IMR-90 (cell line): ENCODE results near the gene LRRC8B. TPM values are rescaled to one million over a fixed set of nuclear protein-coding genes. Genes with fewer than 3 reads are reported as not detected.

Experiments used
- ATAC-seq: fragments of 200-7000 bp; cut with Tn5 transposase; 2 replicates; pipeline ENCODE4 v1.9.1; 2020; ENCODE audit warnings: low read depth, mild to moderate bottlenecking, moderate library complexity
- BruUV-seq: library from RNA; stranded (reverse); fragments of 400-500 nt; replicated peaks from 2 replicates; lab custom pipeline; 2021; lab: Mats Ljungman, UMichigan
- CTCF ChIA-PET: fragments of 300-600 bp; formaldehyde crosslinking; extraction: SDS; loops from one replicate; lab custom pipeline; 2021; ENCODE audit warnings: antibody characterized with exemption; lab: Yijun Ruan, JAX
- POLR2A ChIA-PET: fragments of 300-600 bp; sonication (Branson Sonifier 250); formaldehyde crosslinking; loops from one replicate; lab custom pipeline; 2022; ENCODE audit warnings: antibody characterized with exemption; ENCODE audit not compliant: unreplicated experiment; lab: Charles Lee
- DNase-seq: peaks from one replicate; pipeline ENCODE4 v3.0.0; 2013
- H2AFZ ChIP-seq: replicated peaks from 2 replicates; pipeline ENCODE3; 2013; ENCODE audit warnings: low read length, mild to moderate bottlenecking; ENCODE audit not compliant: poor library complexity
- H2AK5ac ChIP-seq: 2 replicates; pipeline ENCODE4 v1.6.1; 2013; ENCODE audit warnings: low read depth, low read length, inconsistent platforms
- H2AK9ac ChIP-seq: replicated peaks from 2 replicates; pipeline ENCODE3; 2013; ENCODE audit warnings: mild to moderate bottlenecking, low read depth, low read length, moderate library complexity; ENCODE audit not compliant: poor library complexity
- H2BK120ac ChIP-seq: 2 replicates; pipeline ENCODE4 v1.6.1; 2013; ENCODE audit warnings: low read depth, low read length, inconsistent platforms
- H2BK15ac ChIP-seq: 3 replicates; pipeline ENCODE4 v1.6.1; 2013; ENCODE audit warnings: low read depth, low read length, inconsistent platforms
- H2BK20ac ChIP-seq: 2 replicates; pipeline ENCODE4 v1.6.1; 2013; ENCODE audit warnings: low read depth, mild to moderate bottlenecking, inconsistent platforms, low read length, moderate library complexity
- H2BK5ac ChIP-seq: 2 replicates; pipeline ENCODE4 v1.6.1; 2013; ENCODE audit warnings: mild to moderate bottlenecking, low read depth, low read length, inconsistent platforms; ENCODE audit not compliant: poor library complexity, severe bottlenecking
- H3K14ac ChIP-seq: replicated peaks from 2 replicates; pipeline ENCODE4 v1.6.1; 2013; ENCODE audit warnings: low read depth, low read length, inconsistent platforms
- H3K18ac ChIP-seq: 2 replicates; pipeline ENCODE4 v1.6.1; 2013; ENCODE audit warnings: low read depth, low read length, control low read depth
- H3K23ac ChIP-seq: 2 replicates; pipeline ENCODE4 v1.6.1; 2013; ENCODE audit warnings: low read depth, low read length, inconsistent platforms
- H3K27ac ChIP-seq: 2 replicates; pipeline ENCODE4 v1.5.1; 2013; ENCODE audit warnings: mild to moderate bottlenecking, control low read depth, low read length; ENCODE audit not compliant: insufficient read depth
- H3K27me3 ChIP-seq: 2 replicates; pipeline ENCODE4 v1.6.1; 2013; ENCODE audit warnings: low read length; ENCODE audit not compliant: control insufficient read depth, insufficient read depth
- H3K36me3 ChIP-seq: 2 replicates; pipeline ENCODE4 v1.6.1; 2013; ENCODE audit warnings: low read length, mixed read lengths; ENCODE audit not compliant: control insufficient read depth, insufficient read depth
- H3K4ac ChIP-seq: 2 replicates; pipeline ENCODE4 v1.6.1; 2013; ENCODE audit warnings: low read depth, low read length, inconsistent platforms
- H3K4me1 ChIP-seq: 2 replicates; pipeline ENCODE4 v1.6.1; 2013; ENCODE audit warnings: low read length, mixed read lengths; ENCODE audit not compliant: control insufficient read depth, insufficient read depth
- H3K4me2 ChIP-seq: 2 replicates; pipeline ENCODE4 v1.6.1; 2013; ENCODE audit warnings: low read depth, mild to moderate bottlenecking, control low read depth, low read length, moderate library complexity
- H3K4me3 ChIP-seq: 2 replicates; pipeline ENCODE4 v1.5.1; 2013; ENCODE audit warnings: low read depth, mild to moderate bottlenecking, control low read depth, low read length, moderate library complexity; ENCODE audit not compliant: insufficient read depth
- H3K56ac ChIP-seq: 2 replicates; pipeline ENCODE4 v1.6.1; 2013; ENCODE audit warnings: low read length, inconsistent platforms; ENCODE audit not compliant: insufficient read depth; ENCODE audit errors: extremely low read depth
- H3K79me1 ChIP-seq, 2 experiments: 2 replicates each; pipeline ENCODE4 v1.6.1; 2013; ENCODE audit warnings: low read length in 2 of 2, inconsistent platforms in 1 of 2, low read depth in 1 of 2
- H3K9ac ChIP-seq: 2 replicates; pipeline ENCODE4 v1.6.1; 2013; ENCODE audit warnings: low read depth, low read length, control low read depth
- H3K9me1 ChIP-seq: 2 replicates; pipeline ENCODE4 v1.6.1; 2013; ENCODE audit warnings: low read length, inconsistent platforms; ENCODE audit not compliant: insufficient read depth
- H3K9me3 ChIP-seq: 2 replicates; pipeline ENCODE4 v1.6.1; 2013; ENCODE audit warnings: low read length; ENCODE audit not compliant: control insufficient read depth, insufficient read depth
- H4K20me1 ChIP-seq: 2 replicates; pipeline ENCODE4 v1.6.1; 2013; ENCODE audit warnings: low read length, inconsistent platforms; ENCODE audit not compliant: insufficient read depth
- H4K5ac ChIP-seq: 2 replicates; pipeline ENCODE4 v1.6.1; 2013; ENCODE audit warnings: mild to moderate bottlenecking, low read depth, low read length, control low read depth
- H4K8ac ChIP-seq, 2 experiments: 2 replicates each; pipeline ENCODE4 v1.6.1; 2013; ENCODE audit warnings: low read depth in 2 of 2, low read length in 2 of 2, control low read depth in 1 of 2, inconsistent platforms in 1 of 2
- H4K91ac ChIP-seq: 2 replicates; pipeline ENCODE4 v1.6.1; 2013; ENCODE audit warnings: low read depth, low read length, inconsistent platforms; ENCODE audit not compliant: insufficient read depth
- BHLHE40 ChIP-seq: fragments of 150-350 bp; IDR thresholded peaks from 2 replicates; pipeline ENCODE4 v1.6.1; 2016; ENCODE audit warnings: mild to moderate bottlenecking, low read depth, low read length
- CEBPB ChIP-seq: IDR thresholded peaks from 2 replicates; pipeline ENCODE4 v1.6.1; 2012; ENCODE audit warnings: low read depth, low read length, improper control_type of control experiment
- CHD1 ChIP-seq: IDR thresholded peaks from 2 replicates; pipeline ENCODE4 v1.6.1; 2012; ENCODE audit warnings: low read depth, low read length, improper control_type of control experiment
- MAFK ChIP-seq: IDR thresholded peaks from 2 replicates; pipeline ENCODE4 v1.6.1; 2012; ENCODE audit warnings: low read depth, low read length, improper control_type of control experiment
- MXI1 ChIP-seq: IDR thresholded peaks from 2 replicates; pipeline ENCODE4 v1.6.1; 2012; ENCODE audit warnings: low read depth, mild to moderate bottlenecking, low read length, moderate library complexity, borderline replicate concordance
- POLR2A ChIP-seq: IDR thresholded peaks from 2 replicates; pipeline ENCODE4 v1.6.1; 2012; ENCODE audit warnings: mild to moderate bottlenecking, low read depth, low read length
- RAD21 ChIP-seq: IDR thresholded peaks from 2 replicates; pipeline ENCODE4 v1.6.1; 2012; ENCODE audit warnings: low read length, improper control_type of control experiment
- WGBS, 2 experiments: methylation state at CpG; one replicate each; pipeline versions ENCODE4 v1.1.5 to v1.1.7; 2013; ENCODE audit warnings: missing lambda C conversion rate in 2 of 2; ENCODE audit not compliant: insufficient read length in 1 of 2; ENCODE audit errors: extremely low coverage in 2 of 2; 5-methylcytosine and 5-hydroxymethylcytosine counted together
- dilution Hi-C: fragments of 300-500 bp; cut with HindIII; formaldehyde crosslinking; loops from one replicate; pipeline ENCODE4 v1.14.3; 2018; ENCODE audit warnings: low sequenced_read_pairs; ENCODE audit not compliant: unreplicated experiment
- in situ Hi-C: fragments of 300-500 bp; cut with MboI; formaldehyde crosslinking; loops from 3 replicates; pipeline ENCODE4 v1.14.3; 2019; ENCODE audit warnings: low sequenced_read_pairs, inconsistent platforms, mixed read lengths
- intact Hi-C: fragments of 100-400 bp; cut with micrococcal nuclease; formaldehyde crosslinking; loops from 2 replicates; pipeline ENCODE4 v1.10.0; 2022
- polyA plus RNA-seq, 3 experiments: library from polyadenylated mRNA; depleted of rRNA; stranded (reverse); fragments of >200 nt; gene quantifications; 2 replicates each; pipeline ENCODE4 v1.2.3, GENCODE V29; 2012; ENCODE audit warnings: low replicate concordance in 1 of 3
- total RNA-seq: library from RNA; depleted of rRNA; stranded (reverse); fragments of >200 nt; gene quantifications from 2 replicates; pipeline ENCODE4 v1.2.3, GENCODE V29; 2012
- TF ChIP-seq, protein P1 (sequence below): fragments of 150-350 bp; IDR thresholded peaks from 2 replicates; pipeline ENCODE4 v1.6.1; 2017; ENCODE audit warnings: mild to moderate bottlenecking, antibody characterized with exemption, low read length, low read depth

LRRC8B gene
- total and polyA plus RNA-seq, 2 of the 4 experiments (the other 2 are of a cell fraction), result 0.74 to 1.8 TPM

DNA sequence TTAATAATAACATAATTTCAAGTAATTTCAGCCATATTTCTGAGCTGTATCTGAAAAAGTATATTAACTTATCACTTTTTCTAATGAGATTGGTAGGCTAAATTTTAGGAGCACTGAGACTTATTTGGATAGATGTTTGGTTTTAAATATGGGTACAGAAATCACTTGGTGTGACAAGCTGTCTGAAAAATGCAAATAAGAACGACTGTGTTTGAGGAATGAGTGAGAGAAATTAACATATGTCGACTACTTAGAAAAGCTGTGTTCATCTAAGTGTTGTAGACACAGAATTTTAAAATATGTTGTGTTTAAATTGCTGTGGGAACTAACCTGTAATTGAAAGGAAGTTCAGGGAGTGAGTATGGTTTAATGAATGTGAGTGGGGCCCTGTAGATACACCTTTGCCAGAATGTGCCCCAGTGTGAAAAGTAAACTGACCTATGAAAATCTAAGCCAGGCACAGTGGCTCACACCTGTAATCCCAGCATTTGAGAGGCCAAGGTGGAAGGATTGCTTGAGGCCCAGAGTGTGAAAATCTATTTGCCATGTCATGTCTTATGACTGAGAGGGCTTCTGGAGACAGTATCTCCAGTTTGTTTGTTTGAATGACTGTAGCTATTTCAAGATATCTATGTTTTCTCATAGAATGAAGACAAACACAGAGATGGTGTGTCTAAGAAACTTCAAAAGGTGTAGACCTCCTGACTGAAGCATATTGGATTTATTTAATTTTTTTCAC lies 54.5 kb downstream of the LRRC8B start:
- H3K14ac ChIP-seq, result no peak overlapping the region
- no peak overlapping the region for H3K4me3 ChIP-seq
- H3K27me3 ChIP-seq, result no peaks in the 10 kb centered on the region; the same call in 1 of the 2 replicates
- H4K20me1 ChIP-seq, result no peaks in the 10 kb centered on the region
- H3K9ac ChIP-seq, result no peak overlapping the region
- no peak overlapping the region for H4K91ac ChIP-seq
- no peak overlapping the region for H3K18ac ChIP-seq
- H3K36me3 ChIP-seq, result no peaks in the 10 kb centered on the region
- intact Hi-C loops (no loop called here), in situ Hi-C loops (no loop called here), dilution Hi-C loops (loop anchor here (25.0 kb wide), 1 partner anchor 92 kb away; no protein-coding TSS in a partner anchor)
- no peak overlapping the region for H4K5ac ChIP-seq
- no peak for DNase-seq
- no peak overlapping the region for H2AK9ac ChIP-seq
- H2AFZ ChIP-seq, result no peak overlapping the region
- no TSS peak for BruUV-seq
- H3K27ac ChIP-seq, result no peak overlapping the region
- no peak for ATAC-seq
- no peak overlapping the region for H2BK15ac ChIP-seq
- no peaks in the 10 kb centered on the region for H3K9me3 ChIP-seq
- CTCF ChIA-PET, result interaction anchor here (0.9 kb wide), 1 partner anchor 183 kb away, joined by 3 read pairs; no protein-coding TSS in a partner anchor
- no peak overlapping the region for H3K4me2 ChIP-seq
- H2BK120ac ChIP-seq, result no peak overlapping the region
- no peak overlapping the region for H2BK20ac ChIP-seq
- no peaks in the 10 kb centered on the region for H3K9me1 ChIP-seq
- no peaks in the 10 kb centered on the region for H3K79me1 ChIP-seq
- no peak for TF ChIP-seq RAD21
- no peak for TF ChIP-seq BHLHE40
- no peak for TF ChIP-seq MAFK
- no peak for TF ChIP-seq CEBPB
- no peak for TF ChIP-seq CHD1
- TF ChIP-seq, protein P1, sequence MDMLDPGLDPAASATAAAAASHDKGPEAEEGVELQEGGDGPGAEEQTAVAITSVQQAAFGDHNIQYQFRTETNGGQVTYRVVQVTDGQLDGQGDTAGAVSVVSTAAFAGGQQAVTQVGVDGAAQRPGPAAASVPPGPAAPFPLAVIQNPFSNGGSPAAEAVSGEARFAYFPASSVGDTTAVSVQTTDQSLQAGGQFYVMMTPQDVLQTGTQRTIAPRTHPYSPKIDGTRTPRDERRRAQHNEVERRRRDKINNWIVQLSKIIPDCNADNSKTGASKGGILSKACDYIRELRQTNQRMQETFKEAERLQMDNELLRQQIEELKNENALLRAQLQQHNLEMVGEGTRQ, result no peak
- no peak for TF ChIP-seq POLR2A
- TF ChIP-seq MXI1, result no peak
- no peak overlapping the region for H2AK5ac ChIP-seq
- no peak overlapping the region for H3K4ac ChIP-seq
- no peak overlapping the region for H4K8ac ChIP-seq
- no peak overlapping the region for H3K56ac ChIP-seq
- POLR2A ChIA-PET, result no interaction called here
- WGBS, 2 experiments, result 70% methylated on average over 2 of the region's 2 CpGs; no CpG with 5 or more reads in 1 of the 2 experiments
- H3K4me1 ChIP-seq, result no peaks in the 10 kb centered on the region
- H3K23ac ChIP-seq, result no peak overlapping the region
- no peak overlapping the region for H2BK5ac ChIP-seq
